ENCODE measurements around the gene PROM2.

Gene PROM2

GRCh38 chr2:95287336-95287735 lies 13.1 kb downstream of the PROM2 start:
- no peak for DNase-seq

GRCh38 chr2:95287806-95288205 lies 13.6 kb downstream of the PROM2 start:
- no peak for DNase-seq

- no peak for DNase-seq
Measured at GRCh38 chr2:95289253-95289652, 15.0 kb downstream of the PROM2 start.

GRCh38 chr2:95291222-95291621 lies 17.0 kb downstream of the PROM2 start:
- DNase-seq, result no peak

- DNase-seq, result no peak
Measured at GRCh38 chr2:95292623-95293260, 18.5 kb downstream of the PROM2 start.

GRCh38 chr2:95294579-95295250 lies 20.5 kb downstream of the PROM2 start:
- DNase-seq, result no peak

GRCh38 chr2:95295376-95295775 lies 21.1 kb downstream of the PROM2 start:
- no peak for DNase-seq

- no peak for DNase-seq
Measured at GRCh38 chr2:95296011-95296410, 21.8 kb downstream of the PROM2 start.

- no peak for DNase-seq
Measured at GRCh38 chr2:95296880-95297487, 22.7 kb downstream of the PROM2 start, which contains the start of gene KCNIP3. Gene KCNIP3, plus strand, starts transcription at chr2:95297347. Its CDS starts 92 bp downstream, at chr2:95297439.

- no peak for DNase-seq
Measured at GRCh38 chr2:95297639-95298395, 23.6 kb downstream of the PROM2 start.

GRCh38 chr2:95298486-95299111 lies 24.4 kb downstream of the PROM2 start:
- no peak for DNase-seq

- no peak for DNase-seq
Measured at GRCh38 chr2:95299961-95300360, 25.7 kb downstream of the PROM2 start.

- no peak for DNase-seq
Measured at GRCh38 chr2:95300450-95300849, 26.2 kb downstream of the PROM2 start.

- DNase-seq, result no peak
Measured at GRCh38 chr2:95301186-95301585, 26.9 kb downstream of the PROM2 start.

GRCh38 chr2:95301876-95302641 lies 27.8 kb downstream of the PROM2 start:
- no peak for DNase-seq

- DNase-seq, result no peak
Measured at GRCh38 chr2:95303191-95303919, 29.1 kb downstream of the PROM2 start.

GRCh38 chr2:95305380-95306061 lies 31.3 kb downstream of the PROM2 start:
- no peak for DNase-seq

- DNase-seq, result no peak
Measured at GRCh38 chr2:95306336-95306895, 32.2 kb downstream of the PROM2 start.

- no peak for DNase-seq
Measured at GRCh38 chr2:95307036-95307435, 32.8 kb downstream of the PROM2 start.

- DNase-seq, result no peak
Measured at GRCh38 chr2:95307878-95308277, 33.6 kb downstream of the PROM2 start.
